Suppressor macrophage treated with lipopolysaccharide for 1 hour (primary cell): Measurements from ENCODE around the gene GNL2.
"Not testable (repeated sequence)": the region's sequence is repeated elsewhere in the genome, so short reads cannot be mapped to it uniquely, and the experiment has no call there.

Experiments
- DNase-seq, 3 donors: peaks; one replicate each; pipeline ENCODE4 v3.0.0-alpha.2; 2020 to 2022

The GNL2 gene

DNA sequence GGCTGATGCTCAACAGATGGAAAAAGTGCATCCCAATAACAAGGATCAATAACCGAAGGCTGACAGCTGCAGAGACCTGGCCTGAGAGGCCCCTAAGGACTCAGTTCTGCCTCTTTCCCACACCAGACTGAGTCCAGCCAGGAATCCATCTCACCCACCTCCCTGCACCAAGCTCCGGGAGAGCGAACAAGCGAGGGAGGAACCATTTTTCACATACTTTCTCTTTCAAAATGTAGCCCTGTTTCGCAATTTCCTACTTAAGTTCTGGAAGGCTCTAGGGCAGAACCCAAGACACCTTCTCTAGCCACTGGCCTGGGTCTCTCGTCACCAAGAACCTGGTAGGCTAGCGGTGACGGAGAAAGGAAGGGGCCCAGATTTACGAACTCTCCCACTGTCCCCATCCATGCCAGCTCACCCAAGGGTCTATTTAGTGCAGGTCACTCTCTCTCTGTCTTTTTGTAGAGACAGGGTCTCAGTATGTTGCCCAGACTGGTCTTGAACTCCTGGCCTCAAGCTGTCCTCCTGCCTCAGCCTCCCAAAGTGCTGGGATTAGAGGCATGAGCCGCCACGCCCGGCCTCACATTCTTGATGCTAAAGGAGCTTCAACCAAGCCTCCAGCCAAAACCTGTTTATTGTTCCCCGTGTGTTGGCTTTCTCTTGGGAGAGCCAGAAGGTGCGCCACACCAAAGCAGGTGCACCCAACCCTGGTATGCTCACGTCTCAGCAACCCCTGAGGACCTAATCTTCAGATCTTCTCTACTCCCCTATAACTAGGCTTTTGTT lies 10.9 kb upstream of the GNL2 start:
- peak; percentile 50 to 63 (median 57) for DNase-seq

DNA sequence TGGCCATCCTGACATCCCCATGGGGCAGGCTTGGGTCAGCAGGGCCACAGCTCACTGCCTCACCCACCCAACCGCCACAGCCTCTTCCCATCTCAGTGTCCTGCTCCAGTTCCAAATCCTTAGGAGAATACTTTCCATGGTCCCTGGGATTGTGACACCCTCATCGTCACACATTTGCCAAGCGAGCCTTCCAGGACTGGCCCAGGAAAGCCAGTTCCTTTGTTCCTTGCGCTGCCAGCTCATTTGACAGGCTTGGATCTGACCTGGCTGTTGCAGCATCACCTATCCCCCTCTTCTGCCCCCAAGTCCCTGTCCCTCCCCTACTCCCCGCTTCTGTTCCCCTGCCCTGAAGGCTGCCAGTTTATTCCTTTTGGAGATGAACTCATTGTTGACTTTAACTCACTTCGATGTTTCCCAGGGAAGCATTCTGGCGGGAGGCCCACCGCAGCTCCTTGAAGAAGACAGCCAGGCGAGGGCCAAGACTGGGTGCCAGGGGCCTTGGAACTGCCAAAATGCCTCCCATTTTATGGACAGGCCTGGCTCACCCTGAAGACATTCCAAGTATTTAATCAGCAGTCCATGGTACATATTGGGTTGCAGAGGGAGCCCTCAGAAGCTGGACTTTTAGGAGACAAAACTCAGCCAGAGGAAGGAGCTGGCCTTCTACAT lies 10.2 kb upstream of the GNL2 start:
- no peak for DNase-seq

DNA sequence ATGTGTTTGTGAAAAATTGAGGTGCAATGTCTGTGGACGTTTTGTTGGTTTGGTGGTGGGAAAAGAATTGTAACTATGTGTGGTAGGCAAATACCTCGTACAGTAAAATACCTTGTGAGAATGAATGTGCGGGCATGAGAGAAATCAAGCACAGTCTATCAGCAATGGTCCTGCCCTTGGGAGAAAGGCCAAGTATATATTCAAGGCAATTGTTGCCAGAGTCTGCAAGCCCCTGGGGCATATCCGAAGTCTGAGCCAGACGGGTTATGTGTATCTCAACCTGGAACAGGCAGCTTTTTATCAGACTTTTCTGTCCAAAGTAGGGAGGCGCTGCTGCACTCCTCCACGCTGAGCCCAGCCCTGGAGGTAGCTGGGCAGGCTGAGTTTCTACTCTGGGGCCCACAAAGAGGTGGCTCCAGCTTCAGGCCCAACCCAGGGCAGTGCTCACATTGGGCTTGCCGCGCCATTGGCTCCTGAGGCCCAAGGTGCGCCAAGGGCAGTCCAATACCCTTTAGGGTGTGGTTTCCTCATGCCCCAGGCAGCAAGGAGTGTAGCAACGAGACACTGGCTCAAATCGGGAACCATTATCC lies 9.4 kb upstream of the GNL2 start:
- no peak for DNase-seq

DNA sequence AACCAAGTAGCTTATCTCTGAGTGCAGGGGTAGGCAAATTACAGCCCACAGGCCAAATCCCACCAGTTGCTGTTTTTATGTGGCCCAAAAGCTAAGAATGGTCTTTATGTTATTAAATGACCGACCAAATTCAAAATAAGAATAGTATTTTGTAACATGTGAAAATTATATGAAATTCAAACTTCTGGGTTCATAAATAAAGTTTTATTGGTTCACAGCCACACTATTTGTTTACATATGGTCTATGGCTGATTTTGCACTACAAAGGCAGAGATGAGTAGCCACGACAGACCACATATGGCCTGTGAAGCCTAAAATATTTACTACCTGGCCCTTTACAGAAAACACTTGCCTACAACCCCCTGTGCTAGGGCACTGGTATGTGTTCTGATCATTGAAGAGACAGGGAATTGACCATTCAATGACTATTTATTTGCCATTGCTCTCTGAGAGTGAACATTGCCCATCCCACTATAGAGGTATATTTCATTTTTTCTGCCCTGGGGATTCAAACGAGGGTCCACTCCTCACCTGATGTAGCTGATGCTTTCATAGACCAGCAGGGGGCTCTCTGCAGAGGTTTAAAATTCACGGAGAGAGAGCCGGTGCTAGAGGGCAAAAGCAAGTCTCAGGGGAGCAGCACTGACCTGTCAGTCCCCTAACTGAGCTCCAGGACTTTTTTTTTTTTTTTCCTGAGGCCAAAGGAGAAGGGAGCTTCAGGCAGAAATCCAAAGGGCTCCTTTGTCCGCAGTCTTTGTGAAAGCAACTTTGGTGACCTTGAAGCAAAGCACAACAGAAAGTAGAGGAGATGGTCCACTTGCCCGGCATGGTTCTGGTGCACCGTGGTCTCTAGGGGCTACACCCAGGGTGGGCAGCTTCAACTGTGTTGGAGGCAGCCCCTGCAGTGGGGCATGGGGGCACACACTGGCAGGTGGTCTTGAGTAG lies 7.3 kb upstream of the GNL2 start:
- peak; percentile 55 to 71 (median 69) for DNase-seq

DNA sequence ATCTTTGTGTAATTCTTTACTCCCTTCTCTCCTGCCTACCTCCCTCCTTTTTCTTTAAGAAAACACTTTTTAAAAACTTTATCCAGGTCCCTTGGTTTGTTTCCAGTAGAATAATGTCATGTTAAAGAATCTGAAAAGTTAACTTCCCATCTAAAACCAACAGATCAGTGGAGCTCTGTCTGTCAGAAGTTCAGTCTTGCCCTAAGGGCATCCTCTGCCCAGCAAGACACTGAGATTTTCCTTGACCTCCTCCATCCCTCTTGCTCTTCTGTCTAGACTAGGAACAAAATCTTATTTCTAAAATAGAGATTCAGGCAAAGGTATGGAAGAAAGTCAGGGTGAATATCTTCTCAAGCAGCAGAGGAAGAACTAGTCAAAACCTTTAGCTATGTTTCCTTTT lies 5.7 kb upstream of the GNL2 start:
- no peak for DNase-seq

DNA sequence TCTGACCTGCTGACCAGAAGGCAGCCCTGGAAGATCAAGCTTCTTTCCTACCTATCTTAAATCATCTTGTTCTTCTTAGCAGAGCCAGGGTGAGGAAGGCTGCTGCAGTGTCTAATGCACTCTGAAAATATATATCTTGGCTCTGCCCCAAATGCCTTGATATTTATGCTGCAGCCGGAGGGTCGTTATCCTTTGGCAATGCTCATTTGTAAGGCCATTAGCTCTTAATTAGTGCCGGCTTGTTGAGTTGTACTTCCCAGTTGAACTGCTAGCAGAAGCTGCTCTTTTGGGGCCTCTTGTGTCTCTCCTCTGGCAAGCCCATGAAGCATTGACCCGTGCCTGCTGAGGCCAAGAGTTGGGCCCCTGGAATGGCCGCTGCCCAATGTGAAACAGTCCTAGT lies 4.2 kb upstream of the GNL2 start:
- no peak for DNase-seq

DNA sequence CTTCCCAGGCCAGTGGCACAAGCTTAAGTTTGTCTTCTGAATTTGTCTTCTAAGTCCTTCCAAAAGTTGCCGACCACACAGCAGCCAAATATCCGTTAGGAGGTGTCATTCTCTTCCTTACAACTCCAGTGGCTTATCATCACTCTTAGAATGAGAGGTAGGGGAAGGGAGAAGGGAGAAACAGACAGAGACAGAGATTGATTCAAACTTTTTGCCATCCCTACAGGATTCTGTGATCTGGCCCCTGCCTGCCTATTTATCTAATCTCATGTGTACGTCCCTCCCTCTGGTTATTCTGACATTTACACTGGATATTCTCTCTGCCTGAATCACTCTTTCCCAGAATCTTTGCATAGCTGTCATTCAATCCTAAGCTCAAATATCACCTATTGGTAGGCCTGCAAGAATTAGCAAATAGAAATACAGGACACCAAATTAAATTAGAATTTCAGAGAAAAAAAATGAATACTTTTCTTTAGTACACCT lies 488 bp upstream of the GNL2 start:
- DNase-seq, result no peak

DNA sequence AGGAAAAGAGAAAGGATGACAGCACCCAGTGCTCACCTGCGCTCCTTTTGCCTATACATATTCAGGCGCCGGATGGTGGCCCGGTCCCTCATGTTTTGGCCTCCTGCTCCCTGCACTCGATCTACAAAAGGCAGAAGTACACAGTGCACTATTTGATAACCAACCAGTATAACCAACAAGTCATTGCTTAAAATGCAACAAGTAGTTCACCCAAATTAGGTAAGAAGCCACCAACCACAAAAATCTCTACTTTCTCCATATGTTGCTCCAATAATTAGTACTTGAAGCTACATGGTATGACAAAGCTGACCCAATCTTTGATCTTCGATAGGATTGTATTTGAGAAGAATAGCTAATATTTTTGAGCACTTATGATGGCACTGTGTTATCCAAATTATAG lies 2.0 kb downstream of the GNL2 start:
- no peak for DNase-seq

DNA sequence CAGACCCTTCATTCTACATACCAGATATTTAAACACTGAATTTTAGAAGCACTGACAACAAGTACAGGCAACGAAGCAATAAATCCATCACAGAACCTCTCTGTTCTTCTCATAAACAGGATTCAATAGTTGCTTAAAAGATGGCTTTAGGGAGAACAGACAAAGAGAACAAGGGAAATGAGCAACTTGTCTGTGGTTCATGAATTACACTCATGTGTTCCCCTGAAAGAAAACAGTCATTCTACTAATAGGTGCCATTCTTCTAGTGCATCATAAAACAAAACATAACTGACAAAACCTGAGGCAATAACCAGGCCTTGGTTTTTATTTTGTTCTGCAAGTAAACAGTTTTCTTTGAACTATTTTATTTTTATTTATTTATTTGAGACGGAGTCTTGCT lies 6.8 kb downstream of the GNL2 start:
- DNase-seq, result no peak

DNA sequence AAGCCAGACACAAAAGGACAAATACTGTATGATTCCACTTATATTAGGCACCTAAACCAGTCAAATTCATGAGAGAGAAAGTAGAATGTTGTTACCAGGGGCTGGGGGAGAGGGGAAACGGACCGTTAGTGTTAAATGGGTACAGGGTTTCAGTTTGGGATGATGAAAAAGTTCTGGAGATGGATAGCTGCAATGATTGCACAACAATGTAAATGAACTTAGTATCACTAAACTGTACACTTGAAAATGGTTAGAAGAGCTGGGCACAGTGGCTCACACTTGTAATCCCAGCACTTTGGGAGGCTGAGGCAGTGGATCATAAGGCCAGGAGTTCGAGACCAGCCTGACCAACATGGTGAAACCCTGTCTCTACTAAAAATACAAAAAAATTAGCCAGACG lies 11.2 kb downstream of the GNL2 start:
- not testable (repeated sequence) for DNase-seq

DNA sequence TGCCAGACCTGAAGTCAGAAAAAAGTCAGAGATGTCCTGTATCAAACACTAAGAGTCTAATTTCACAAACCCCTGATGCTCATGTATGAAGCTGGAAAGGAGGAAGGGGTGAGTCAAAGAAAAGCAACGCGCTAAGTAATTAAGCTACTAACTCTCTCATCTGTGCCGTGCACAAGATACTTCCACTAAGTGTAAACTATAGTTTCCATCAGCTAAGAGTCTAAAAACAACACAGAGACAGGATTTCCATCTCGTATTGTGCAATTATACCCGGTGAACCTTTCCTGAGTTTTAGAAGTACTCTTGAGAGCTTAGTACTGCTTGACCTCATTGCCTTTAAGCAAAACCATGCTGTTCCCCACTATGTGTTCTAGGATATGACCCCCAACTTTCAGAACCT lies 20.0 kb downstream of the GNL2 start:
- no peak for DNase-seq

DNA sequence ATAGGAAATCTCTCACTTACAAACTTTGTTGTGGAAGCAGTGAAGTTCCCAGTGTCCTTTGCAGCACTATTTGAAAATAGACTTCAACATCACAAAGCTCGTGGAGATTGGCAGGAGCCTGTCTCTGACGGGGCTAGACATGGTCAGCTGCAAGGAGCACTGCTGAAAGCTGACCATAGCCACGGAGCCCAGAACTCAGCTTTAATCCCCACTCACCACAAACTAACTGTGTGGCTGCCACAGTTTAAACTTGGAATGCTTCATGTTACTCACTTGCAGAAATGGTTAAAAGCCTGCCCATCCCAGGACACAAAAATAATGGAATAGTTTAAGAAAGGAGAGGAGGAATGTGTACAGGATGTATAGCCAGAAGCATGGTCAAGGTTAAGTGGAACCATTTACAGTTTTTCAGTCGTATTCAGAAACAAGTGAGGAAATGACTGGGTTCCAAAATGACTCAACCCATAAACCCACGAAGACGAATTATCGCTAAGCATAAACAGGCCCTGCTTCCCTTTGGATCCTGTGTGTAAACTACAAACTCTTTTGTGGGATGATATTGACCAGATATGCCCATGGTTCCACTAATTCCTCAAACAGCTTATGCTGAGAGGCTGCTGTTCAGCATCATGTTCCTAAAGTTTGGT lies 20.8 kb downstream of the GNL2 start:
- no peak for DNase-seq

DNA sequence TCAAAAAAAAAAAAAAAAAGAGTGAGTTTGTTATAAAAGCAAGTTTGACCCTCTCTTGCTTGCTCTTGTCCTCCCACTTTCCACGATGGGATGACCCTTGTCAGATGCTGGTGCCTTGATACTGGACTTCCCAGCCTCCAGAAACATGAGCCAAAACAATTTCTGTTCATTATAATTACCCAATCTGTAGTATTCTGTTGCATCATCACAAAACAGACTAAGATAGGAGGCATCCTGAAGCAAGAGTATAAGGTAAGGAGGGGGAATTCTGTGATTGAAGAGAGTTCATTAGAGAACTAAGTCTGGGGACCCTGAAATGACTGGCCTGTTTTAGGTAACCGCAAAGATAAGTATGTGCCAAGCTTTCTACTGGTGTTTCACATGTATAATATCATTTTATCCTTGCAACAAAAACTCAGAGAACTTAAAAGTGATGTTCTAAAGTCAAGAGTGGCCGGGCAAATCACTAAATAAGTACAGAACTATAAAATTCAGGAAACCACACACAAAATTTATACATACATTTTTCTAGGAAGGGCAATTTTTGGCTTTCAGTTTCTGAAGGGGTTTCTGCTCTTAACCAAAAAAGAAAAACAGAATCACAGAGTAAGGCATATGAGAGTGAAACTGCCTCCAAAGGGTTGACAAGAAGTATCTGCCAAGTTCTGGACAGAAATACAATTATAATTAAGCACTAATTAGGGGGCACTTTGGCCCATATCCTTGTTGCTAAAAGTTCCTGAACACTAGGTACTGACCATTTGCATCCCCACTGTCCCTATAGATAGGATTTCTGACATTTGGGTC lies 25.0 kb downstream of the GNL2 start:
- DNase-seq, result no peak

DNA sequence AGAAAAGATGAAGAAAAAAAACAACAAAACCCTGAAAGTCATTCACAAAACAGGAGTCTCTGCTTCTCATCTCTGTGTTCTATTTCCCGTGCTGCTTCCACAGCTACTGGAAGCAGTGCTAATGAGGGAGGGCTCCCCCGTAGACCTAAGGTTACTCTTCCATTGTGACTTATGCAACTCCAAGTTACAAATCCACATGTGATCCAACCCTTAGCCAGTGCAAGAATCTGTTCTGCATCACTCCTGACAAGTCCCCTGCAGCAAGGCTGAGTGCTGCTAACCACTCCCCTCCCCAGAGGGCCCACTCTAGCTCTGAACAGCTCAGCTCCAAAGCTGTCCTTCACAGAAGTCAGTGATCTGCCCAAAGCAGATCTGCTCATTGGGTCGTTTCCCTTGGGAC lies 28.7 kb downstream of the GNL2 start:
- no peak for DNase-seq

DNA sequence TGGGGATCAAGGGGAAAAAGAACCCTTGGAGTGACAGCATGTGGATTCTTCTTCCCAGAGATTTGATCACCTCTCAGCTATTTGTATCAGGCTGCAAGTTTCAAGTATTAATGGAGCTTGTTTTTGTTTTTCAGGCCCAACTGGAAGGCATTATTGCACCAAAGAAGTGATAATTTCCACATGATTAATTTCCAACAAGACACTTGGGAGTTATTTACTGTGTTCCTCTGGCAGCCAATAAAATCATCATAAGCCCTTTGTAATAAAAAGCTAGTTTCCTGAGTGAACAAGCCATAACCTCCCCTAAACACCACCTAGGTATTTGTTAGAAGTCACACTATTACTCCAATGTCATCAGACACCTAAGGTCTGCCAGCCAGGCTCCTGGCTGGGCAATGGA lies 30.8 kb downstream of the GNL2 start:
- no peak for DNase-seq

DNA sequence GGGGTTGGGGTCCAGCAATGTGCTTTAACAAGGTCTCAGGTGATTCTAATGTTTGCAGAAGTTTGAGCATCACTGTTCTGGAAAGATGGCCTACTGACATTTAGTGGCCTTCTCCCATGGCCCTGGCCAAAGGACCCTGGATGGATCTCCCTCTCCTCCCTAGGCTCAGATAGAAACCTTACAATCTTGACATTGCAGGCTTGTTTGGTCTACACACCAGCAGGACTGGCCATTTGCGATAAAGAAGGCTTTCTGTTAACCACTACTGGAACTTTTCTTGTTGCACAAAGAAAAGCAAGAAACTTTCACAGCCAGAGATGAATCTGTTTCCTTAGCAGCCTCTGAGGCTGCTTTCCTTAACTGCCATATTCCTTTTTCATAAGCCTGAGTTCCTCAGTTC lies 32.8 kb downstream of the GNL2 start:
- DNase-seq, result no peak

DNA sequence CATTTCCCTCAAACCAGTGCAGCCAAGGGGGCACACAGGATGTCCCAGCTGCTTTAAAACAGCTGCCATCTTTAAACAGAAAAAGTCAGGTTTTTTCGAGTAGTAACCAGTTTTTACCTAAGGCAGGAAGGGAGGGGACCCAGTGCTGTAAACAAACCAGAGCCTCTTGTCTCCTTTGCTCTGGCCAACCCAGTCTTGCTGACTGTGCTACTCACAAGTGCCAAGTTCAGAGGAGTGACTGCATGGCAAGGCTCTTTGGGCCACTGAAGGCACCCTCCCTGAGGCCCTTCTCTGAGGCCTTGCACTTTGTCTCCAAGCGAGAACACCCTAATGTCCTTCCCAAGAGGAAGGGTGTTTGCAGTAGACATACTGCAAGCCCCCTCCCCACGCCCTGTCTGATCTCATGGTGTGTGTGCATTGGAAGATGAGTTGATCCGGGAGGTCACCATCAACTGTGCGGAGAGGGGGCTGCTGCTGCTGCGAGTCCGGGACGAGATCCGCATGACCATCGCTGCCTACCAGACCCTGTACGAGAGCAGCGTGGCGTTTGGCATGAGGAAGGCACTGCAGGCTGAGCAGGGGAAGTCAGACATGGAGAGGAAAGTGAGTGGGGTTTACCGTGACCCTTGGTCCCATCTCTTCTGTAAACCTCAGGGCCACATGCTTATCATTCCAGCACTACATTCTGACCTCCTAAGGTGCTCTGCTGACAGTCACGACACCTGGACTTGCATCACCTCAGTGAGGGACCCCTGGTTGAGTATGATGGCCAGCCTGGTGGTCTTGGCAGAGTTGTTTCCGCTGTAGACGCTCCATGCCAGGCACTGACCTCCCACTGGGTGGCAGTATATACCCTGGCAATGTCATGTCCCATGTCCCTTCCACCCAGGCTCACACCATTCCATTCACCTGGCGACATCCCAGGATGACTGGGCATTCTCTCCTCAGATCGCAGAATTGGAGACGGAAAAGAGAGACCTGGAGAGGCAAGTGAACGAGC lies 34.3 kb downstream of the GNL2 start:
- DNase-seq, result peak in 2 of 3 donors; percentile 22 to 30

DNA sequence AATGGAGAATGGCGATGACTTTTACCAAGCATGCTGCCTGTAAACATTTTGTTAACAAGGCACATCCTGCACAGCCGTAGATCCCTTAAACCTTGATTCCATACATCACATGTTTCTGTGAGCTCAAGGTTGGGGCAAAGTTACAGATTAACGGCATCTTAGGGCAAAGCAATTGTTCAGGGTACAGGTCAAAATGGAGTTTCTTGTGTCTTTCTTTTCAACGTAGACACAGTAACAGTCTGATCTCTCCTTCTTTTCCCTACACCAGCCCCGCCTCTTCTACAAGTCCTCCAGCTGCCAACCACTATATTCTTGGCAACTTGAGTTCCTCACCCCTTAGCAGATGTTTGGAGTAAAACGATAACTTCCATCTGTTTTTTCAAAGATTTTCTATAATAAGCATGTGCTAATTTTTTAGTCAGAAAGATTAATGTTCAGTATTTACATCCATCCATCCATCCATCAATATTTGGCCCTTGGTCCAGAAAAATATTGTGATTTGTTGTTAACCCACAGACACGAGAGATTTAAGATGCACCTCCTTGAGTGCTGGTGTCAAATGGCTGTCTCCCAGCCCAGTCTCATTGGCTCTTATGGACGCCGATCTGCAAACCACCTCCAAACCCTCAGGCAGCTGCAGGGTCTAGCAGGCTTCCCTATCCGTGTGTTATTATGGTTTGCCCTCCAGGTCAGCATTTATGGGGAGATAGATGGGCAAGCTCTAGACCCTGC lies 35.2 kb downstream of the GNL2 start:
- no peak for DNase-seq

DNA sequence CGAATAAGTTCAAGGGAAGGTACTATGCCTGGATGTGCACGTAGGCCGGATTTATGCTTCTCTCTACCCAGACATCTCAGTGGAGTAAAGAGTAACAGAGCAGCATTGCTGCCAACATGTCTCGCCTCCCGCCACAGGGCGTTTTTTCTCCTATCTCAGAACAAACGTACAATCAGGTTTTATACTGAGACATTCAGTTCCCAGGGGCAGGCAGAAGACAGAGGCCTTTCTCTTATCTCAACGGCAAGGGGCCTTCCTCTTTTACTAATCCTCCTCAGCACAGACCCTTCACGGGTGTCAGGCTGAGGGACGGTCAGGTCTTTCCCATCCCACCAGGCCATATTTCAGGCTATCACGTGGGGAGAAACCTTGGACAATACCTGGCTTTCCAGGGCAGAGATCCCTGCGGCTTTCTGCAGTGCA lies 35.8 kb downstream of the GNL2 start:
- DNase-seq, result not testable (repeated sequence)
